T-helper 17 cell (primary cell): Measurements from ENCODE around the gene NXPH2. TPM values are rescaled to one million over a fixed set of nuclear protein-coding genes. Genes with fewer than 3 reads are reported as not detected.

Experiments used
- ATAC-seq: fragments of 150-1000 bp; cut with Tn5 transposase; 2 replicates; pipeline ENCODE4 v1.10.0; 2021; ENCODE audit warnings: mild to moderate bottlenecking, moderate library complexity
- DNase-seq, 3 donors: peaks; one replicate each; pipeline versions ENCODE4 v3.0.0 to v3.0.0-alpha.2; 2020 to 2021
- H3K9me3 ChIP-seq: one replicate; pipeline ENCODE4 v1.7.0; 2013; ENCODE audit warnings: low read length, mild to moderate bottlenecking; ENCODE audit not compliant: control insufficient read depth, poor library complexity, severe bottlenecking
- H3K27ac Mint-ChIP-seq: one replicate; pipeline ENCODE4 v1.8.0; 2022; ENCODE audit warnings: mild to moderate bottlenecking, moderate library complexity, mixed read lengths
- H3K27me3 Mint-ChIP-seq: one replicate; pipeline ENCODE4 v1.8.0; 2022; ENCODE audit warnings: mixed read lengths
- H3K36me3 Mint-ChIP-seq: one replicate; pipeline ENCODE4 v1.8.0; 2022; ENCODE audit warnings: low read depth, mixed read lengths
- H3K4me1 Mint-ChIP-seq: one replicate; pipeline ENCODE4 v1.8.0; 2022; ENCODE audit warnings: mild to moderate bottlenecking, mixed read lengths
- H3K4me3 Mint-ChIP-seq: one replicate; pipeline ENCODE4 v1.8.0; 2022; ENCODE audit warnings: mild to moderate bottlenecking, moderate library complexity, mixed read lengths
- total RNA-seq, 4 donors: library from RNA in 2 of 4; stranded (reverse) in 2 of 4; gene quantifications; one replicate each; pipeline ENCODE4 v1.2.3 and lab custom pipeline; 2022 to 2026

Gene NXPH2
- total RNA-seq, 2 donors from 2014 or later, result not detected

DNA sequence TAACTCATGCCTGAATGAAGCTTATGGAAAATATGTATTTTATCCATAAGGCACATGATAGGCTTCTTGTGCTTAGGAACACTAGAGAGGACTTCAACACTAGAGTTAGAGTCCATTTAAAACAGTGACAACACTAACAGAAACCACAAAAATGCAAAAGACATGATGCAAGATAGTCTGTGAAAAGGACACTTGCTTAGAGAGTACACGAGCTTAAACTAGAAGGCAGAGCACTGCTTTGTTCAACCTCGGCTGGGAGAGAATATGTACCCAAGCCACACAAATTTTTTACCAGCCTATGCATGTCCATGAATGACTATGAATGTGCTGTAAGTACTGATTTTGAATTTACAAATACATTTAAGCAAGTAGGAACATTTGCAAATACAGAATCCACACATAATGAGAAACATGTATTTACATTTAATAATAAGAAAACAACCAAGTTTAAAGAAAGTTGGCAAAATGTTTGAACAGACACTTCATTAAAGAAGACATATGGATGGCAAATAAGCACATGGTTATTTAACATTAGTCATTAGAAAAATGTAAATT, 148.0 kb downstream of the NXPH2 start:
- H3K36me3 Mint-ChIP-seq, result no peaks in the 10 kb centered on the region
- no peak overlapping the region for H3K4me3 Mint-ChIP-seq
- no peak overlapping the region for H3K27ac Mint-ChIP-seq
- ATAC-seq, result no peak
- DNase-seq, result no peak
- no peaks in the 10 kb centered on the region for H3K9me3 ChIP-seq
- H3K27me3 Mint-ChIP-seq, result peaks cover 28% of the 10 kb centered on the region
- no peaks in the 10 kb centered on the region for H3K4me1 Mint-ChIP-seq

DNA sequence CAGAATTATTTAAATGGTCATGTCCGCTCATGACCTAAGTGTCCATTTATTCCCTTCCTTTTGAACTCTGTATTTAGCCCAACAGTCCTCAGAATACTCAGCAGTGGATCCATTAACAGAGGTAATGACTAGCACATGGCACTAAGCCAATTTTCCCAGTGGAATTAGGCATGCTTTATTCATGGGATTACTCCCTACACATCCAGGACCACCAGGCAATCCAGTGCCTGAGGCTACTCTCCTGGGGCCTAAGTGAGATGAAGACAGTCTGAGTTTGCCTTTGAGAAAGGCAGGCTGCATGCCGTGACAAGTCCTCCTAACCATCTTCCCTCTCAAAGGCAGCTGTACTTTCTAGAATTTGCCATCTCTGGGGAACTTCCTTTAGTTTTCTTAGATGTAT, 150.0 kb downstream of the NXPH2 start:
- Mint-ChIP-seq H3K36me3 (no peaks in the 10 kb centered on the region), H3K4me3 (no peak overlapping the region), H3K27ac (no peak overlapping the region), H3K4me1 (no peaks in the 10 kb centered on the region), H3K27me3 (peaks cover 36% of the 10 kb centered on the region)
- ATAC-seq (no peak), DNase-seq (no peak)
- no peaks in the 10 kb centered on the region for H3K9me3 ChIP-seq

DNA sequence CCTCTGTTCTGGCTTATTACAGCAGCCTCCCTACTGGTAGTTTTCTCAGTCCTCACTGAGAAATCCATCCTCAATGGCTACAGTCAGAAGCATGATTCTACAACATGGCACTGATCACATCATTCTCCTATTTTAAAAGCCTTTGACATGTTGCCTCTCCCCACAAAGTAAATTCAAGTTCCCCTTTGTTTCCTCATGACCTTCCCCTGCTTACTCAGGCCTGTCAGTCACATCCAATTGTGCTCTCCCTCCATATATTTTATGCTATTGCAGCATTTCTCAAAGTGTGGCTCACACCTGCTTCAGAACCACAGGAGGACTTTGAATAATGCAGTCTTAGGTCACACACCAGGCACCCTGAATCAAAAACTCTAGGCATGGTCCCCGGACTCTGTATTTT, 154.0 kb downstream of the NXPH2 start:
- Mint-ChIP-seq H3K27ac (no peak overlapping the region), H3K4me1 (no peaks in the 10 kb centered on the region), H3K36me3 (no peaks in the 10 kb centered on the region), H3K27me3 (peaks cover 52% of the 10 kb centered on the region), H3K4me3 (peak overlapping the region; percentile 65)
- DNase-seq (no peak), ATAC-seq (no peak)
- no peaks in the 10 kb centered on the region for H3K9me3 ChIP-seq

DNA sequence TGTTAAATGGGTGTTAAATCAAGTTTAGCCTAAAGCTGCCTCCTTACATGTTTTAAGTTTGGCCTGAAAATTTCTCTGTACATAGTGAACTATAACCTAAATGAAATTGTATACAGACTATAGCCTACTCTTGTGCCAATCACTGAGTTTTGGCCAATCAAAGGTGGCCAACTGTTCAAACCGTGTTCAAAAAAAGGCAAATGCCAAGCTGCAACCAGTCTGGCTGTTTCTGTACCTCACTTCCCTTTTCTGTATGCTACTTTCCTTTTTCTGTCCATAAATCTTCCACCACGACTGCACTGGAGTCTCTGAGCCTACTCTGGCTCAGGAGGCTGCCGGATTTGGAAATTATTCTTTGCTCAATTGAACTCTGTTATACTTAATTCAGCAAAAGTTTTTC, 157.6 kb downstream of the NXPH2 start:
- no peaks in the 10 kb centered on the region for H3K9me3 ChIP-seq
- ATAC-seq (no peak), DNase-seq (no peak)
- H3K4me3 Mint-ChIP-seq, result no peak overlapping the region
- H3K4me1 Mint-ChIP-seq, result no peaks in the 10 kb centered on the region
- no peaks in the 10 kb centered on the region for H3K36me3 Mint-ChIP-seq
- peaks cover 48% of the 10 kb centered on the region for H3K27me3 Mint-ChIP-seq
- no peak overlapping the region for H3K27ac Mint-ChIP-seq

- ATAC-seq, result no peak
Measured at GRCh38 chr2:138621139-138621538, 159.1 kb downstream of the NXPH2 start.

DNA sequence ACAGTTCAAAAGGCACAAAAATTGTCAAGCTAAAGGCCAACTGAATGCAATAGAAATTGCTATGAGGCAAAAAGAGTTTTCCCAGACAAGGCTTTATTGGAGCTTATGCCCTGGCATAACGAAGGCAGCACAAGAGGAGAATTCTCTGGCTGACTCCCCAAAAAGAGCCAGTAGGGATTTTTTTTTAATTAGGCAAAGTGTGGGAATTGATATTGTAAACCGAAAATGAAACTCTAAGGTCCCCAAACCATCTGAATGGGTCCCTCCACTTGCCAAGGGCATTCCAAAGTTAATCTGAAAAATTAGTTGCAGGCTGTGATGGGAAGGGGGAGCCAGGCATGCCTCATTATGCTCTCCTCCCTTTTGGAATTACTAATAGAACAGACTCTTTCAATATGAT, 159.8 kb downstream of the NXPH2 start:
- H3K27ac Mint-ChIP-seq, result no peak overlapping the region
- peaks cover 33% of the 10 kb centered on the region for H3K27me3 Mint-ChIP-seq
- ATAC-seq (no peak), DNase-seq (no peak)
- no peak overlapping the region for H3K4me3 Mint-ChIP-seq
- H3K9me3 ChIP-seq, result no peaks in the 10 kb centered on the region
- H3K36me3 Mint-ChIP-seq, result no peaks in the 10 kb centered on the region
- H3K4me1 Mint-ChIP-seq, result no peaks in the 10 kb centered on the region

More at GRCh38 chr2:138621139-138621538, 159.1 kb downstream of the NXPH2 start:
- DNase-seq, result no peak
- no peaks in the 10 kb centered on the region for H3K9me3 ChIP-seq
- Mint-ChIP-seq H3K27me3 (peaks cover 36% of the 10 kb centered on the region), H3K27ac (no peak overlapping the region), H3K36me3 (no peaks in the 10 kb centered on the region), H3K4me1 (no peaks in the 10 kb centered on the region), H3K4me3 (no peak overlapping the region)
